ENCODE results near the gene SURF4.

The SURF4 gene

DNA sequence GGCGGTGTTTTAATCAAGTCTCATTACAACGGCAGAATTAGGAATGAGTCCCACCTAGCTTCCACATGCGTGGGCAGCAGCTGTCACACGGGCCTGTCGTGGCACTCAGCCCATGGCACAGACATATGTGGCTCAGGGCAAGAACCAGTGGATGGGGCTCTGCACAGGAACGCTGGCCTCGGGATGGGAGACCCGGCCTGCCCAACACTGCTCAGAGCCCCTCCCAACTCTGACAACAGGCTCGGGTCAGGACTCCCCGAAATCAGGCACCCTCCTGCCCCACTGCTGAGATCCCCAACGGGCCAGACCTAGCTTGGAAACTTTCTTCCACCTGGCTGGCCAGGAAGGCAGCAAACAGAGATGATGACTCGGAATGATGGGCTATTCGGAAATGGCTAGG is 34.9 kb downstream of the SURF4 start:
- peaks cover 74% of the 10 kb centered on the region for H3K36me3 ChIP-seq (ENCODE audit: control insufficient read depth, low read length)
- H3F3A ChIP-seq (ENCODE audit: control insufficient read depth, insufficient read depth), result peaks cover 16% of the 10 kb centered on the region
- no peaks in the 10 kb centered on the region for H3K27me3 ChIP-seq (ENCODE audit: control insufficient read depth, low read length)
- no peaks in the 10 kb centered on the region for H4K20me1 ChIP-seq (ENCODE audit: control insufficient read depth, insufficient read depth, low read depth, low read length)
- no peaks in the 10 kb centered on the region for H3K9me2 ChIP-seq (replicated peaks; ENCODE audit: control insufficient read depth, low read length)
- H3K4me3 ChIP-seq (ENCODE audit: low read length), result peak overlapping the region; percentile 37; the same call in 1 of the 2 replicates
- no peaks in the 10 kb centered on the region for H3K9me3 ChIP-seq (ENCODE audit: control insufficient read depth, insufficient read depth, low read length)
- H3K79me2 ChIP-seq (ENCODE audit: control insufficient read depth, low read length), result peaks cover 13% of the 10 kb centered on the region
- H3K4me1 ChIP-seq (ENCODE audit: control insufficient read depth, low read length), result peaks cover 41% of the 10 kb centered on the region
- TF ChIP-seq, protein P1, sequence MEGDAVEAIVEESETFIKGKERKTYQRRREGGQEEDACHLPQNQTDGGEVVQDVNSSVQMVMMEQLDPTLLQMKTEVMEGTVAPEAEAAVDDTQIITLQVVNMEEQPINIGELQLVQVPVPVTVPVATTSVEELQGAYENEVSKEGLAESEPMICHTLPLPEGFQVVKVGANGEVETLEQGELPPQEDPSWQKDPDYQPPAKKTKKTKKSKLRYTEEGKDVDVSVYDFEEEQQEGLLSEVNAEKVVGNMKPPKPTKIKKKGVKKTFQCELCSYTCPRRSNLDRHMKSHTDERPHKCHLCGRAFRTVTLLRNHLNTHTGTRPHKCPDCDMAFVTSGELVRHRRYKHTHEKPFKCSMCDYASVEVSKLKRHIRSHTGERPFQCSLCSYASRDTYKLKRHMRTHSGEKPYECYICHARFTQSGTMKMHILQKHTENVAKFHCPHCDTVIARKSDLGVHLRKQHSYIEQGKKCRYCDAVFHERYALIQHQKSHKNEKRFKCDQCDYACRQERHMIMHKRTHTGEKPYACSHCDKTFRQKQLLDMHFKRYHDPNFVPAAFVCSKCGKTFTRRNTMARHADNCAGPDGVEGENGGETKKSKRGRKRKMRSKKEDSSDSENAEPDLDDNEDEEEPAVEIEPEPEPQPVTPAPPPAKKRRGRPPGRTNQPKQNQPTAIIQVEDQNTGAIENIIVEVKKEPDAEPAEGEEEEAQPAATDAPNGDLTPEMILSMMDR (IDR thresholded peaks at IDR 0.05; ENCODE audit: low read depth, low read length, poor library complexity, severe bottlenecking), result no peak
- peak overlapping the region; percentile 58 for H3K4me2 ChIP-seq (ENCODE audit: low read length)
- H3K27ac ChIP-seq (ENCODE audit: low read depth, low read length), result no peak overlapping the region

DNA sequence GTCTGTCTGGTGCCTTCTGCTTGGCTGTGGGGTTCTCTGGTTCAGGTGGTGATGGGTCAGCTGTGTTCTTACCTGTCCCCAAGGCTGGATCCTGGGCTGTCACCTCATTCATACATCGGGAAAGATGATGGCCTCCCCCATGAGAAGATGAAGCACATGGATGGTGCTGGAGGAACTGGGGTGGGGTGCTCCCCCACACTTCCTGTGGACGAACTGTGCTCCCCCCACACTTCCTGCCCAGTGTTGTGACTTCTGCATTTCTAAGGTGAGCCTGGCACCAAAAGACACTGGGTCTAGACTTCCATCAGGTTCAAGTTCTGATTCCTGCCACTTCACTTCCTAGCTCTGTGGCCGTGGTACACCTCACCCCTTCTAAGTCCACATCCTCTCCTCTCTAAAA is 35.6 kb downstream of the SURF4 start:
- Histone ChIP-seq H3K4me2 (ENCODE audit: low read length) (peak overlapping the region; percentile 58), H3K27ac (ENCODE audit: low read depth, low read length) (peak overlapping the region; percentile 33; the same call in 1 of the 2 replicates), H3K27me3 (ENCODE audit: control insufficient read depth, low read length) (no peaks in the 10 kb centered on the region), H3K36me3 (ENCODE audit: control insufficient read depth, low read length) (peaks cover 68% of the 10 kb centered on the region), H3K9me3 (ENCODE audit: control insufficient read depth, insufficient read depth, low read length) (no peaks in the 10 kb centered on the region), H3K79me2 (ENCODE audit: control insufficient read depth, low read length) (peaks cover 13% of the 10 kb centered on the region), H3K4me3 (ENCODE audit: low read length) (peak overlapping the region; percentile 37), H3K4me1 (ENCODE audit: control insufficient read depth, low read length) (peaks cover 41% of the 10 kb centered on the region), H3K9me2 (replicated peaks; ENCODE audit: control insufficient read depth, low read length) (no peaks in the 10 kb centered on the region), H4K20me1 (ENCODE audit: control insufficient read depth, insufficient read depth, low read depth, low read length) (no peaks in the 10 kb centered on the region; the same call in 1 of the 2 replicates), H3F3A (ENCODE audit: control insufficient read depth, insufficient read depth) (peaks cover 16% of the 10 kb centered on the region)
- TF ChIP-seq EZH2phosphoT487 (IDR thresholded peaks at IDR 0.05; ENCODE audit: borderline replicate concordance, low read length), result no peak
- TF ChIP-seq, protein P1 (IDR thresholded peaks at IDR 0.05; ENCODE audit: low read depth, low read length, poor library complexity, severe bottlenecking), result no peak

DNA sequence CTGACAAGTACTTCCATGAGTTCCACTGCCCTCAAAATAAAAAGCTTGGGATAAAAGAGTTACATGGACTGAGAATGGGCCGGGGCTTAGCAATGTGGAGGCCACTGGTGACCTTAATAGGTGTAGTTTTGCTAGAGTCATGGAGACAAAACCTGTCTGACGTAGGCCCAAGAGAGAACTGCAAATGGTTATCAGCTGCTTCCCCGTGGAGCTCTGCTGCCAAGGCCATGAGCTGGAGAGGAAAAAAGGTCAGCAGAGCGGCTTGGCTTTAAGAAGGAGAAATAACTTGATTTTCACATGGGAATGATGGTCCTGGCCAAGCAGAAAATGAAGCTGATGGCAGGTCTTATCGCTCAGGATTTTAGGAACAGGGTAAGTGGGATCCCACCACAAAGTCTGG is 36.2 kb downstream of the SURF4 start:
- TF ChIP-seq, protein P1 (IDR thresholded peaks at IDR 0.05; ENCODE audit: low read depth, low read length, poor library complexity, severe bottlenecking), result no peak
- no peak for TF ChIP-seq EZH2phosphoT487 (IDR thresholded peaks at IDR 0.05; ENCODE audit: borderline replicate concordance, low read length)
- peak overlapping the region; percentile 33; the same call in 1 of the 2 replicates for H3K27ac ChIP-seq (ENCODE audit: low read depth, low read length)
- peaks cover 68% of the 10 kb centered on the region for H3K36me3 ChIP-seq (ENCODE audit: control insufficient read depth, low read length)
- H3K4me1 ChIP-seq (ENCODE audit: control insufficient read depth, low read length), result peaks cover 46% of the 10 kb centered on the region
- H4K20me1 ChIP-seq (ENCODE audit: control insufficient read depth, insufficient read depth, low read depth, low read length), result peaks cover 6% of the 10 kb centered on the region; the same call in 1 of the 2 replicates
- H3K4me2 ChIP-seq (ENCODE audit: low read length), result 0 out of 2 replicates have a peak overlapping the region, but pooled peaks have one; percentile 58
- no peaks in the 10 kb centered on the region for H3K9me3 ChIP-seq (ENCODE audit: control insufficient read depth, insufficient read depth, low read length)
- no peaks in the 10 kb centered on the region for H3K9me2 ChIP-seq (replicated peaks; ENCODE audit: control insufficient read depth, low read length)
- H3K4me3 ChIP-seq (ENCODE audit: low read length), result no peak overlapping the region
- no peaks in the 10 kb centered on the region for H3K27me3 ChIP-seq (ENCODE audit: control insufficient read depth, low read length)
- H3F3A ChIP-seq (ENCODE audit: control insufficient read depth, insufficient read depth), result peaks cover 16% of the 10 kb centered on the region
- H3K79me2 ChIP-seq (ENCODE audit: control insufficient read depth, low read length), result peaks cover 13% of the 10 kb centered on the region
